ENCODE data around the gene TXLNB. TPM values are rescaled to one million over a fixed set of nuclear protein-coding genes. Genes with fewer than 3 reads are reported as not detected.
A peak's percentile ranks its signal among the peaks of the same experiment; 100 is the strongest.

TXLNB gene
- under 1 TPM; 0.42 to 0.52 TPM for total RNA-seq
- 0.70 to 3.0 reads per million in 2 donors for total RNA-seq

DNA sequence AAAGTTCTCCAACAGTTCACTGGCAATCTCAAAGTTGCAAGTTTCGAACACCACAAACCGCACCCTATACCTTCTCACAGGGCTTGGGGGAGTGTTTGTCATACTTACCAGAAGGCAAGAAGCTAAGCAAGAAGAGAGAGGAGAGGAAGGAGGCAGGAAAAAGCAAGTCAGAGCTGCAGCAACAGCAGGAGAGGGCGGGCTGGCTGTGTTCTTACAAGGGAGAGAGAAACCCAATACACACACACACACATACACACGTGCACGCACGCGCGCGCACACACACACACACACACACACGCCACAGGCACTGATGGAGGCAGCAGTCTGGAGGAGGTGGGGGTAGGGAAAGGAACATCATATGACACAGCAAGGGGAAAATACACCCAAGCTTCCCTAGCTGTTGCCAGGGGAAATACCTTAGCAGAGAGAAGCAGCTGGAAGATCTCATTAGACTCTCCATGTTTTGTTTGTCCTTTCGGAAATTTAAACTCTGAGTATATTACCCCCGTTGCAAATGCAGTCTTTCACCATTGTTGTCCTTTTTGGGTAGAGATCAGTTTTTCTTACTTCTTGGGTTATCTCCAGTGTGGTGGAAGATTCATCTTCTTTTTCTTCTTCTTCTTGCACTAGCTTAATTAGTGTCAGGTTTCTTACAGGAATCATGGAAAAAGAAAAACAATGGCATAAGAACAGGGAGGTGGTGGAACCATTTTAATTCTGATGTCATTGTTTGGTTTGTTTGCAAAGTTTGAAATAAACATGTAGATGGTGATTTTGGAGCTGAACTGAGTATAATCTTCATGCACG is at the start of gene TXLNB:
Gene TXLNB, minus strand, starts transcription at position 186 of the 807 bp plus-strand sequence. CDS start 3,099 bp downstream, outside the sequence.
- DNase-seq = peak; percentile 38 to 62 (median 51)
- Mint-ChIP-seq H3K4me3 (peak within 1 kb of the TSS; percentile 88), H3K27me3 (no peaks in the 10 kb centered on the region), H3K36me3 (ENCODE audit: low read depth) (no peaks in the 10 kb centered on the region), H3K4me1 (peaks cover 41% of the 10 kb centered on the region), H3K27ac (peak within 1 kb of the TSS; percentile 94)
- ATAC-seq = peak; percentile 91
- H3K9me3 ChIP-seq (ENCODE audit: control insufficient read depth, low read length, poor library complexity, severe bottlenecking) = no peaks in the 10 kb centered on the region

DNA sequence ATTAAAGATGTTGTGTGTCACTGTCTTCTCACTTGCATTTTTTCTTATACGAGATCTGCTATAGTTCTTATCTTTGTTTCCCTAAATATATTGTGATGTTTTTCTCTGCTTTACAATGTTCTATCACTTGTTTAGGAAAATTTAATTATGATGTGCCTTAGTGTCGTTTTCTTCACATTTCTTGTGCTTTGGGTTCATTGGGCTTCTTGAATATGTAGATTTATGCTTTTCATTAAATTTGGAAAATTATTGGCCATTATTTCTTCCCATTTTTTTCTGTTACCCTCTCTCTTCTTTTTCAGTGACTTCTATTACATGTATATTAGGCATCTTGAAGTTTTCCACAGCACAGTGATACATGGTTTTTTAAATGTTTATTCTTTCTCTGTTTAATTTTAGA is 49.3 kb upstream of the TXLNB start:
- no peak overlapping the region for H3K4me3 Mint-ChIP-seq
- DNase-seq = no peak
- peaks cover 6% of the 10 kb centered on the region for H3K36me3 Mint-ChIP-seq (ENCODE audit: low read depth)
- no peak overlapping the region for H3K27ac Mint-ChIP-seq
- H3K27me3 Mint-ChIP-seq = no peaks in the 10 kb centered on the region
- no peak for ATAC-seq
- H3K4me1 Mint-ChIP-seq = peaks cover 9% of the 10 kb centered on the region
- H3K9me3 ChIP-seq (ENCODE audit: control insufficient read depth, low read length, poor library complexity, severe bottlenecking) = no peaks in the 10 kb centered on the region

DNA sequence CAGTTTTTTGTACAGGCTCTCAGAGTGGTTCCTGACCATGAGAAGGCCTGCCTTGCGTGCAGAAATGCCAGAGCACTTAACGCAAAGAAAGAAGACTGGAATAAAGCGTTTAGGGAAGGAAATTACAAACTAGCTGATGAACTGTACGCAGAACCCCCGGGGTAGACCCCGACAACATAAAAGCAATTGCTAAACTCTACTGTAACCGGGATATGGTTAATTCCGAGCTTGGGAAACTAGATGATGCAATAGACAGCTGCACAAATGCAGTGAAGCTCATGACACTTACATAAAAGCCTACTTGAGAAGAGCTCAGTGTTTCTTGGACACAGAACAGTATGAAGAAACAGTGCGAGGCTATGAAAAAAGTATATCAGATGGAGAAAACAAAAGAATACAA is 47.0 kb upstream of the TXLNB start:
- no peaks in the 10 kb centered on the region for H3K9me3 ChIP-seq (ENCODE audit: control insufficient read depth, low read length, poor library complexity, severe bottlenecking)
- no peak overlapping the region for H3K4me3 Mint-ChIP-seq
- H3K27ac Mint-ChIP-seq = no peak overlapping the region
- DNase-seq (no peak), ATAC-seq (no peak)
- peaks cover 6% of the 10 kb centered on the region for H3K36me3 Mint-ChIP-seq (ENCODE audit: low read depth)
- no peaks in the 10 kb centered on the region for H3K27me3 Mint-ChIP-seq
- peaks cover 9% of the 10 kb centered on the region for H3K4me1 Mint-ChIP-seq

DNA sequence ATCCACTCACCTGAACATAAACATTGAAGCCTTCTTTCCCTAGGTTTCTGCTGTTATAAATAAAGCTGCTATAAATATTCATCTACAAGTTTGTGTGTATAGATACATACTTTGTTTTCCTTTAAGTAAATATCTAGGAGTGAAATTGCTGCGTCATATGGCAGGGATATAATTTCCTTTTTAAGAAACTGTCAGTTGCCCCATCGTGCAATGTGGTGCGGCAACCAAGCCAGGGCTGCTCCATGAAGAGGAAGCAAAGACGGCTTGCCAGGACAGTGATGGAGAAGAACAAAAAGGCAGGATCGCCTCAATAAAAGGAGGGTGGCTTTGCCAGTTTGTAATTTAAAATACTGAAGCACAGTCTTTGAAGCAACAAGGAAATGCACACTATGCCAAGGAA is 46.0 kb upstream of the TXLNB start:
- H3K27me3 Mint-ChIP-seq = no peaks in the 10 kb centered on the region
- no peak for ATAC-seq

DNA sequence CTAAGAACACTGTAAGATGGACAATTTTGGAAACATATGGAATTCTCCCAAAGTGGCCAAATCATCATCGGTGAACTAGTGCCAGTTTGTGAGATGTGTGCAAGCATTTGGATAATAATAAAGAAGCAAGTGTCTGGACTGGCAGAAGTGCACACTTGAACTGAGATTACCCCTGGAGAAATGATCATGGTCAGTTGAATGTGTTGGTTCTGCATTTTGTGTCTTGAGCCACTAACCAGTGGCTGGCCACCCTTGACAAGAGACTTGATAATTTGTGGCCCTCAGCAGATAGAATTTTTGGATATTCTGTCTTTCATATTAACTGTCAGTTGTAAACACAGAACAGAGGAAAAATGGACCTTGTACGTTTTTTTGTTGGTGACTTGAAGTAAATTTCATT is 45.2 kb upstream of the TXLNB start:
- Mint-ChIP-seq H3K27ac (peak overlapping the region; percentile 14), H3K4me1 (no peaks in the 10 kb centered on the region), H3K27me3 (no peaks in the 10 kb centered on the region), H3K36me3 (ENCODE audit: low read depth) (peaks cover 6% of the 10 kb centered on the region), H3K4me3 (no peak overlapping the region)
- H3K9me3 ChIP-seq (ENCODE audit: control insufficient read depth, low read length, poor library complexity, severe bottlenecking) = no peaks in the 10 kb centered on the region
- DNase-seq (no peak), ATAC-seq (no peak)

More for the DNA sequence above, 46.0 kb upstream of the TXLNB start:
- DNase-seq = no peak
- Mint-ChIP-seq H3K4me3 (no peak overlapping the region), H3K27ac (peak overlapping the region; percentile 29), H3K4me1 (peaks cover 4% of the 10 kb centered on the region), H3K36me3 (ENCODE audit: low read depth) (peaks cover 6% of the 10 kb centered on the region)
- H3K9me3 ChIP-seq (ENCODE audit: control insufficient read depth, low read length, poor library complexity, severe bottlenecking) = no peaks in the 10 kb centered on the region

DNA sequence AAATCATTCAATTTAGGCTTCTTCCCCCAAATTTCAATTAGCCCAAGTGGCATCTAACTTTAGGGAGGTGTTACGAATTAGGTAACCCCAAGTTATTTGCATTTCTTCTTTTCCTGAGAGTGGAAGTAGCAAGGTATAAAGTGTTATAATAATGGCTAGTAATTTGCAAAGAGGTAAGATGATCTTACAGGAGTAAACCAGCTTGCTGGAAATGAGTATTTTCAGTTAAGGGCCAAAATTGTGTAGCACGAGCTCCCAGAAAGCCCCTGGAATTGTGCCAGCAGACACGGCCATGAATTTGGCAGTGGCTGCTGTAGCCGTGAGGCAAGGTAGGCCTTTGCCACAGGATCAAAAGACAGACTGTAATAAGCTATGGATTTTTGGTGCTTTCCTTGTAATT is 44.7 kb upstream of the TXLNB start:
- peaks cover 6% of the 10 kb centered on the region for H3K36me3 Mint-ChIP-seq (ENCODE audit: low read depth)
- H3K4me3 Mint-ChIP-seq = no peak overlapping the region
- ATAC-seq (peak; percentile 39), DNase-seq (peak in 1 of 3 donors; percentile 14)
- H3K27ac Mint-ChIP-seq = peak overlapping the region; percentile 14
- no peaks in the 10 kb centered on the region for H3K27me3 Mint-ChIP-seq
- H3K9me3 ChIP-seq (ENCODE audit: control insufficient read depth, low read length, poor library complexity, severe bottlenecking) = no peaks in the 10 kb centered on the region
- H3K4me1 Mint-ChIP-seq = no peaks in the 10 kb centered on the region

DNA sequence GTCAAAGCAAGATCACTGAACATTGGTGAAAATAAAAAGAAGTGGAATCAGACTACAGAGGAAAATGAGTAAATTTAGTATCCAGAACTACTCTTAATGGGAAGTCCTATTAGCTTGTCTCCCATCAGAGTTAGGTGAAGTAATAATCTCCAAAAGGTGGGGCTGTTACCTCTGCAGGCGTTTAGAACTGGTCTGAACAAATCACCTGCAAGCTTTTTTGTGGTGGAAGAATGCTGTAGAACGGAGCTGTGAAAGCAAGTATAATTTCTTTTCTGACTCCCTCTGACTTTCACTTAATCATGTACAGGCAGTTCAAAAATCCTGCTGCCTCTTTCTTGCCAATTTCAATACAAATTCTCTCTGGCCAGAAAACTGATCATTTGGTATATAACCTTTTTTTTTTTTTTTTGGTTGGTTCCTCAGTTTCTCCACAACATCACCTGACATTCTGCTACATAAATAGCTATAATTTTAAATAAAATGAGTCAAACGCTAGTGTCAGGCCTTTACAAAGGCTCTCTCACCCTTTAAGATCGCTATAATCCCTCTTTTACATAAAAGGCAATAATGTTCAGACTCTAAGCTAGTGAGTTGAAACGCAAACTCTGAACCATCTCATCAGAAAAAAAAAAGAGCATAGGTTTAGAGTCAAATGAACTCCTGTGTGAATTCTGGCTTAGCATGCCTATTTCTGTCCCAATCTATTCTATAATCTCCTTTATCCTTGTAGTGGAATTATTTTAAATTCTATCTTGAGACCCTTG is 43.8 kb upstream of the TXLNB start:
- Mint-ChIP-seq H3K27me3 (no peaks in the 10 kb centered on the region), H3K4me3 (no peak overlapping the region), H3K27ac (no peak overlapping the region), H3K36me3 (ENCODE audit: low read depth) (peaks cover 3% of the 10 kb centered on the region), H3K4me1 (no peaks in the 10 kb centered on the region)
- DNase-seq = no peak
- H3K9me3 ChIP-seq (ENCODE audit: control insufficient read depth, low read length, poor library complexity, severe bottlenecking) = no peaks in the 10 kb centered on the region
- no peak for ATAC-seq

DNA sequence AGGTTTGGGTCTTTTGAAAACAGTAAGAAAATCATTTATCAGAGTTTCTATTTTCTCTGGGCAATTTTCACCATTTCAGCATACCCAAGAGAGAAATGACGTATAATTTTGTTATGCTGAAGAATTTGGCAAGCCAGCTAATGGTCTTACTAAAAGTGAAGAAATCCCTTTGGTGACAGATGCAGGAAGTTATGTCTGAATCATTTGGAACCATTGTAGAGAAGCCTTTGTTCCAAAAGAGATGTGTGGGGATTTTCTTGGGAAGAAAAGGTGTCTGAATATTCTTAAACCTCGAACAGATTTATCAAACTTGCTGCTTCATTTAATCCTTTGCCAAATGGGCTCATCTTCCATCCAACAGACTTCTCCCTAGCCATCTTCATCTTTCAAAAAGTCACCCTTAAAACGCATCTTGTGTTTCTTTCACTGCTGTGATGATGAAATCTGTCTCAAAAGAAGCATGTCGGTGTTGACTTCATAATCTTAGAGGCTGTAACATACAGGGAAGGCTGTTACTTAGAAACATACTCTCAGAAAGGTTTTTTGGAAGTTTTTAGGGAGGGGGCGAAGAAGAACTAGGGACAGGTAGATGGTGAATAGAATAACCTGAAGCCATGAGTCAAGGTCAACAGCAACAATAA is 43.1 kb upstream of the TXLNB start:
- Mint-ChIP-seq H3K36me3 (ENCODE audit: low read depth) (peaks cover 3% of the 10 kb centered on the region), H3K27ac (no peak overlapping the region), H3K4me3 (no peak overlapping the region), H3K27me3 (no peaks in the 10 kb centered on the region), H3K4me1 (no peaks in the 10 kb centered on the region)
- DNase-seq (no peak), ATAC-seq (no peak)
- no peaks in the 10 kb centered on the region for H3K9me3 ChIP-seq (ENCODE audit: control insufficient read depth, low read length, poor library complexity, severe bottlenecking)

DNA sequence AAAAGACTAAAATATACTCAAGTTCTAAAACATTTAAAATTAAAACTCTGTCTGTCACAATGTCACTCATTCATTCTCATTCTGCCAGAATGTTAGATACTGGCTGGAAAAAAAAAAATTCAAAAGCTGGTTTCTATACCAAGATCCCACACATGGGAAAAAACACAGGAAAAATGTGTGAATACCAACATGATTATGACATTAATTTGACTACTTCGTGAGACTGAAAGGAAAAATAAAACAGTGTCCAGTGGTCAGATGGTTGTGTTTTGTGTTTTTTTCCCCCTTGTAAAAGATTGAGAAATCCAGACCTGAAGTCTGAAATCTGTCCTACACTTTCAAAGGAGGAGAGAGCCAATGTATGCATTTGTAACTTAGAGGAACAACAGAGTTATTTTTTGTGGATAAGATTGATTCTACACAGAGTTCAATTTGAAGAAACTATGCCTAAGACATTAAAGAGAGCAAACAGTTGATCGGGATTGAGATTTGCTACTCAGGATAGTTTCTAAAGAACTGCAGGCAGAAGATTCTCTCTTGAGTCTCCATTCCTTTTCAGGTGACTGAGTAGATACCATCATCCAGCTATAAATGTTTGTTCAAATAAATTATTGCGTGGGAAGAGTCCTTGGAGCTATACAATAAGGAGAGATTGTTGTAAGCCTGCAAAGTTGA is 39.2 kb upstream of the TXLNB start:
- peak overlapping the region; percentile 37 for H3K27ac Mint-ChIP-seq
- H3K27me3 Mint-ChIP-seq = no peaks in the 10 kb centered on the region
- peaks cover 3% of the 10 kb centered on the region for H3K4me1 Mint-ChIP-seq
- ATAC-seq = no peak
- no peaks in the 10 kb centered on the region for H3K9me3 ChIP-seq (ENCODE audit: control insufficient read depth, low read length, poor library complexity, severe bottlenecking)
- H3K4me3 Mint-ChIP-seq = no peak overlapping the region
- DNase-seq = no peak
- H3K36me3 Mint-ChIP-seq (ENCODE audit: low read depth) = no peaks in the 10 kb centered on the region

DNA sequence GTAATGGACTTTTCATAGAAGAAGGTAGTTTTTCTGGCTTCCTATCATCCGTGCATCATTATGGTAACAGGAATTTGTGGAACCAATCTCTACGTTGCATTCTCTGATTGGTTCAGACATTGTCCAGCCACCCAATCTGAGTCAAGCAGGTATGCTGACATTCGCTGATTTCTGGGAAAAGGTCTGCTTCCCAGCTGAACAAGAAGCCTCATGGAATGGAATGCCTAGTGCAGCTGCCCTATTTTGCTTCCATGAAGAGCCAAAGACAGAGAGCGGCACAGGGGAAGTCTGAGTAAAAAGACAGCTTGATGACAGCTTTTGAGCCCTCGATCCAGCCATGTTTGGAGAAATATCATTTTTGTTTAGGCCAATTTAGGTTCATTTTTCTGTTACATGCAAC is 38.5 kb upstream of the TXLNB start:
- H3K36me3 Mint-ChIP-seq (ENCODE audit: low read depth) = no peaks in the 10 kb centered on the region
- H3K27ac Mint-ChIP-seq = peak overlapping the region; percentile 37
- H3K9me3 ChIP-seq (ENCODE audit: control insufficient read depth, low read length, poor library complexity, severe bottlenecking) = no peaks in the 10 kb centered on the region
- H3K27me3 Mint-ChIP-seq = no peaks in the 10 kb centered on the region
- no peak overlapping the region for H3K4me3 Mint-ChIP-seq
- H3K4me1 Mint-ChIP-seq = peaks cover 6% of the 10 kb centered on the region
- ATAC-seq (no peak), DNase-seq (no peak)

DNA sequence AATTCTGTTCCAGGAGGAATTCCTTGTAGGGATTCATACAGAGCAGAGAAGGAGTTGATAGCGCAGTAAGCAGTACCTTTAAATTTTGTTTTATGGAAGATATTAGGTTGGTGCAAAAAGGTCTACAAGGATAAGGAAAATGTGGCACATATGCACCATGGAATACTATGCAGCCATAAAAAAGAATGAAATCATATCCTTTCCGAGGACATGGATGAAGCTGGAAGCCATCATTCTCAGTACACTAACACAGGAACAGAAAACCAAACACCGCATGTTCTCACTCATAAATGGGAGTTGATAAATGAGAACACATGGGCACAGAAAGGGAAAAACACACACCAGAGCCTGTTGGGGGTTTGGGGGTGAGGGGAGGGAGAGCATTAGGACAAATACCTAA is 37.4 kb upstream of the TXLNB start:
- no peaks in the 10 kb centered on the region for H3K36me3 Mint-ChIP-seq (ENCODE audit: low read depth)
- H3K9me3 ChIP-seq (ENCODE audit: control insufficient read depth, low read length, poor library complexity, severe bottlenecking) = no peaks in the 10 kb centered on the region
- no peak overlapping the region for H3K4me3 Mint-ChIP-seq
- ATAC-seq = no peak
- H3K4me1 Mint-ChIP-seq = peaks cover 6% of the 10 kb centered on the region
- no peaks in the 10 kb centered on the region for H3K27me3 Mint-ChIP-seq
- no peak for DNase-seq
- no peak overlapping the region for H3K27ac Mint-ChIP-seq

DNA sequence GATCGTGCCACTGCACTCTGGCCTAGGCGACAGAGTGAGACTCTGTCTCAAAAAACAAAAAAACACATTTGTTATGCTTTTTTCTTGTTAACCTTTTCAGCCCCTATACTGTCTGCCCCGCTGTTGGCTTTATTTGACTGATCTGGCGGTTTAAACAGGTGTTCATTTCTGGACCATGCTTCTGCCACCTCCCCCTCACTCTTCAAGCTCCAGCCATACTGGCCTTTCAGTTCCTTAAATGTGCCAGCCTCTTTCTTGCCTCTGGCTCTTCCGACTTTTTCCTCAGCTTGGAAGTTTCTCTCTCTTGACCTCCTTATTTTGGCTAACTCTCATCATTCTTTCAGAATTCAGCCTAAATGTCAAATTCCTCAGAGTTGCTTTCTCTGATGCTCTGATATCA is 35.2 kb upstream of the TXLNB start:
- ATAC-seq (no peak), DNase-seq (no peak)
- no peak overlapping the region for H3K4me3 Mint-ChIP-seq
- H3K4me1 Mint-ChIP-seq = peaks cover 21% of the 10 kb centered on the region
- H3K27ac Mint-ChIP-seq = peak overlapping the region; percentile 96
- no peaks in the 10 kb centered on the region for H3K9me3 ChIP-seq (ENCODE audit: control insufficient read depth, low read length, poor library complexity, severe bottlenecking)
- H3K36me3 Mint-ChIP-seq (ENCODE audit: low read depth) = peaks cover 3% of the 10 kb centered on the region
- no peaks in the 10 kb centered on the region for H3K27me3 Mint-ChIP-seq

DNA sequence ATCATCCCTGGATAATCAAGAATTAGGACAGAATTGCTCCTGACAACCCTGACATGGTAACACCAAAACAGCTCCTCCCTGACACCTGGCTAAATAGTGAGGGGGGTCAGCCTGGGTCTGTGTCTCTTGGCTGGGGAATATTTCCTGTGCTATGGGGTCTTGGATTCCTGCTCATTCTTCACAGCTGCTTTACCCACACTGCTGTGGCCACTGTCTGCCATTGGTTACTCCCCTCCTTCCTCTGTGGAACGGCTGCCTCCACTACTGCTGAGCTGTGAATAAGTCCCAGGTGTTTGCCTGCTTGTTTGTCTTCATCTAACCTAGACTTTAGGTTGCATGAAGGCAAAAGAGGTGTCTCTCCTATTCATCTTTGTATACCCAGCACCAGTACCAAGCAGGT is 33.9 kb upstream of the TXLNB start:
- H3K4me3 Mint-ChIP-seq = peak overlapping the region; percentile 21
- DNase-seq (no peak), ATAC-seq (no peak)
- peaks cover 3% of the 10 kb centered on the region for H3K36me3 Mint-ChIP-seq (ENCODE audit: low read depth)
- H3K27ac Mint-ChIP-seq = peak overlapping the region; percentile 96
- no peaks in the 10 kb centered on the region for H3K27me3 Mint-ChIP-seq
- no peaks in the 10 kb centered on the region for H3K9me3 ChIP-seq (ENCODE audit: control insufficient read depth, low read length, poor library complexity, severe bottlenecking)
- peaks cover 21% of the 10 kb centered on the region for H3K4me1 Mint-ChIP-seq
